Panc1 (cell line): Measurements from ENCODE around the gene KRT7.

Experiments
- CTCF ChIP-seq: fragments of 450-650 bp; IDR thresholded peaks from 2 replicates; pipeline ENCODE4 v1.5.1; 2017; ENCODE audit warnings: mild to moderate bottlenecking
- TF ChIP-seq, protein P1 (sequence below), 2 experiments: IDR thresholded peaks; 2 replicates each; pipeline ENCODE4 v1.6.1; 2011 to 2012; ENCODE audit warnings: low read depth in 2 of 2, control low read depth in 1 of 2, low read length in 1 of 2, mild to moderate bottlenecking in 1 of 2, moderate library complexity in 1 of 2; ENCODE audit not compliant: insufficient read depth in 1 of 2

DNA sequence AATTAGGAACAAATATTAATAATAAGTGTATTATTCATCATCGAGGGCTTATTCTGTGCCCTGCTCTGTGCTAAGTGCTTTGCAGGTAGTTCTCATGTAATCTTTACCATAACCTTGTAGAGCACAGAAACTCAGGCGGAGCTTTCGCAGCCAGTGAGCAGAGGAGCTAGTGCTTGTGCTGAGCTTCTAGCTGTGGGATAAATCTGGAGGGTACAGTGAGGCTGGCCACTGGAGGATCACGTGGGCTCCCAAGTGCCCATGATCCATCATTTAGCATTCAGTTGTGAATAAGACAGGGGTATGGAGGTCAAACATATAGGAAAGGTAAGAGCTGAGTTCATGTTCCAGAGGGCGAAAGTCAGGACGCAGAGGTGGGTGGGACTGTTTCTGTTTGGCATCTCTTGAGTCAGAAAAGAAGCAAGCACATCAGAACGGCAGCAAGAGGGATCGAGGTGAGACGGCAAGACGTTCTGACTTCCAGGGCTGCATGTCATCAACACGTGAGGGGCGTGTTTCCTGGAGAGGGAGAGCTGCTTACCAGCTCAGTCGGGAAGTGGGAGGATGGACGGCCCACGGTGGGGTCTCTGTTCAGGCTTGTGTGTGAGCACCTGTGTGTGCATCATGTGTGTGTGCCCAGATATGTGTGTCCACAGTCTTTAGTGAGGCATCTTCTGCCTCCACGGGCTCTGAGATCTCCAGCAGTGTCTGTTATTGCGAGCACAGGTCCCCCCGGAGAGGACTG, 24.4 kb upstream of the KRT7 start:
- TF ChIP-seq, protein P1, sequence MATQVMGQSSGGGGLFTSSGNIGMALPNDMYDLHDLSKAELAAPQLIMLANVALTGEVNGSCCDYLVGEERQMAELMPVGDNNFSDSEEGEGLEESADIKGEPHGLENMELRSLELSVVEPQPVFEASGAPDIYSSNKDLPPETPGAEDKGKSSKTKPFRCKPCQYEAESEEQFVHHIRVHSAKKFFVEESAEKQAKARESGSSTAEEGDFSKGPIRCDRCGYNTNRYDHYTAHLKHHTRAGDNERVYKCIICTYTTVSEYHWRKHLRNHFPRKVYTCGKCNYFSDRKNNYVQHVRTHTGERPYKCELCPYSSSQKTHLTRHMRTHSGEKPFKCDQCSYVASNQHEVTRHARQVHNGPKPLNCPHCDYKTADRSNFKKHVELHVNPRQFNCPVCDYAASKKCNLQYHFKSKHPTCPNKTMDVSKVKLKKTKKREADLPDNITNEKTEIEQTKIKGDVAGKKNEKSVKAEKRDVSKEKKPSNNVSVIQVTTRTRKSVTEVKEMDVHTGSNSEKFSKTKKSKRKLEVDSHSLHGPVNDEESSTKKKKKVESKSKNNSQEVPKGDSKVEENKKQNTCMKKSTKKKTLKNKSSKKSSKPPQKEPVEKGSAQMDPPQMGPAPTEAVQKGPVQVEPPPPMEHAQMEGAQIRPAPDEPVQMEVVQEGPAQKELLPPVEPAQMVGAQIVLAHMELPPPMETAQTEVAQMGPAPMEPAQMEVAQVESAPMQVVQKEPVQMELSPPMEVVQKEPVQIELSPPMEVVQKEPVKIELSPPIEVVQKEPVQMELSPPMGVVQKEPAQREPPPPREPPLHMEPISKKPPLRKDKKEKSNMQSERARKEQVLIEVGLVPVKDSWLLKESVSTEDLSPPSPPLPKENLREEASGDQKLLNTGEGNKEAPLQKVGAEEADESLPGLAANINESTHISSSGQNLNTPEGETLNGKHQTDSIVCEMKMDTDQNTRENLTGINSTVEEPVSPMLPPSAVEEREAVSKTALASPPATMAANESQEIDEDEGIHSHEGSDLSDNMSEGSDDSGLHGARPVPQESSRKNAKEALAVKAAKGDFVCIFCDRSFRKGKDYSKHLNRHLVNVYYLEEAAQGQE (IDR thresholded peaks at IDR 0.05; ENCODE audit: insufficient read depth in 1 of 2, low read depth in 2 of 2, low read length in 1 of 2): no peak
- no peak for TF ChIP-seq CTCF
